Loucy (cell line): ENCODE data around the gene DPT.
"Not testable (repeated sequence)": the region's sequence is repeated elsewhere in the genome, so short reads cannot be mapped to it uniquely, and the experiment has no call there.

Experiments
- H2AFZ ChIP-seq: fragments of 200-600 bp; sonication (generic); 2 replicates; pipeline ENCODE4 v1.6.0; 2016; ENCODE audit warnings: antibody characterized with exemption, mild to moderate bottlenecking, low read length, moderate library complexity
- H3F3A ChIP-seq: fragments of 200-600 bp; 2 replicates; pipeline ENCODE4 v1.6.0; 2016; ENCODE audit warnings: antibody characterized with exemption, low read depth, mild to moderate bottlenecking
- H3K27me3 ChIP-seq: fragments of 200-600 bp; sonication (generic); 2 replicates; pipeline ENCODE4 v1.6.1; 2014; ENCODE audit warnings: low read length, mild to moderate bottlenecking; ENCODE audit not compliant: insufficient read depth, poor library complexity, severe bottlenecking
- H3K36me3 ChIP-seq: fragments of 200-600 bp; sonication (generic); 2 replicates; pipeline ENCODE4 v1.6.1; 2016; ENCODE audit warnings: low read length; ENCODE audit not compliant: insufficient read depth
- H3K4me1 ChIP-seq: fragments of 200-600 bp; sonication (generic); 2 replicates; pipeline ENCODE4 v1.5.1; 2014; ENCODE audit warnings: low read length, mild to moderate bottlenecking; ENCODE audit not compliant: insufficient read depth, poor library complexity, severe bottlenecking
- H3K4me2 ChIP-seq: fragments of 200-600 bp; sonication (generic); 2 replicates; pipeline ENCODE4 v1.6.0; 2014; ENCODE audit warnings: antibody characterized with exemption, low read length, low read depth, mild to moderate bottlenecking; ENCODE audit not compliant: poor library complexity, severe bottlenecking
- H3K4me3 ChIP-seq: fragments of 200-600 bp; sonication (generic); 2 replicates; pipeline ENCODE4 v1.5.1; 2014; ENCODE audit warnings: low read length, mild to moderate bottlenecking, mixed read lengths; ENCODE audit not compliant: poor library complexity, severe bottlenecking
- H3K79me2 ChIP-seq: fragments of 200-600 bp; sonication (generic); 2 replicates; pipeline ENCODE4 v1.6.1; 2014; ENCODE audit warnings: low read length; ENCODE audit not compliant: insufficient read depth
- H3K9ac ChIP-seq: fragments of 200-600 bp; sonication (generic); 2 replicates; pipeline ENCODE4 v1.6.0; 2014; ENCODE audit warnings: mild to moderate bottlenecking, low read depth, low read length, moderate library complexity; ENCODE audit not compliant: poor library complexity, severe bottlenecking
- H3K9me2 ChIP-seq: fragments of 200-600 bp; sonication (generic); replicated peaks from 2 replicates; pipeline ENCODE4 v1.6.1; 2016; ENCODE audit warnings: low read depth, low read length, mixed read lengths
- H3K9me3 ChIP-seq: fragments of 200-600 bp; sonication (generic); 2 replicates; pipeline ENCODE4 v1.6.1; 2014; ENCODE audit warnings: mild to moderate bottlenecking, antibody characterized with exemption, low read length, low read depth; ENCODE audit not compliant: insufficient read depth
- H4K20me1 ChIP-seq: fragments of 200-600 bp; sonication (generic); 2 replicates; pipeline ENCODE4 v1.6.0; 2014; ENCODE audit warnings: antibody characterized with exemption, low read length, mild to moderate bottlenecking; ENCODE audit not compliant: insufficient read depth, poor library complexity, severe bottlenecking
- CTCF ChIP-seq: fragments of 200-600 bp; sonication (generic); conservative IDR thresholded peaks from 2 replicates; pipeline ENCODE4 v1.5.1; 2014; ENCODE audit warnings: mild to moderate bottlenecking, antibody characterized with exemption, low read length
- EZH2phosphoT487 ChIP-seq: fragments of 200-600 bp; IDR thresholded peaks from 2 replicates; pipeline ENCODE4 v1.6.1; 2018; ENCODE audit warnings: antibody characterized with exemption, mild to moderate bottlenecking, moderate library complexity, borderline replicate concordance

Gene DPT

GRCh38 chr1:168772428-168773060 is 43.5 kb upstream of the DPT start:
- Histone ChIP-seq H2AFZ (no peak overlapping the region), H3K79me2 (no peaks in the 10 kb centered on the region), H3K27me3 (no peaks in the 10 kb centered on the region), H3K9me2 (no peaks in the 10 kb centered on the region), H3F3A (no peaks in the 10 kb centered on the region), H3K9ac (no peak overlapping the region), H3K9me3 (no peaks in the 10 kb centered on the region), H3K4me2 (no peak overlapping the region), H3K4me3 (no peak overlapping the region), H3K36me3 (no peaks in the 10 kb centered on the region), H3K4me1 (no peaks in the 10 kb centered on the region), H4K20me1 (no peaks in the 10 kb centered on the region)
- TF ChIP-seq CTCF (no peak), EZH2phosphoT487 (no peak)

DNA sequence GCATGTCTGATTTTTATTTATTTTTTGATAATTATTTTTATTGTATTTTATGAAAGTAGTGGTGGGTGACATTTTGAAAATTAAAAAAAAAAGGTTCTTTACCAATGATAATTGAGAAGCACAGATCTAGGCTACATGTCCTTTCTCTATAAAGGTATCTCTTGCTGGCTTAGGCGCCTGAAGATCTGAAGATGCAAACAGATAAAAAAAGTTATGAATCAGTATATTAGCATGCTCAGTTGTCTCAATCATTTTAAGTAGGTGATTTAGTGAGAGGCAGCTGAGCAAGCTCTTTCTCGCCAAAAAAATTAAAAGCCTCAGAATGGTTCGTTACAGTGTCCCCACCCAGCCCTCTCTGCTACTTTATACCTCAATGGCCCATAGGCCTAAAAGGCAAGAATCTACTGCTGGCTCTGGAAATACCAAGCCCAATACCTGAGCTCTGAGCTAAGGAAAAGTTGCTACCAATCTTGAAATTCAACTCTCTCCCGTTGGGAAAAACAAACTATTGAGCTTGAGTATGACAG is 42.2 kb upstream of the DPT start:
- TF ChIP-seq CTCF (no peak), EZH2phosphoT487 (no peak)
- no peak overlapping the region for H3K4me3 ChIP-seq
- H3K9me2 ChIP-seq, result no peaks in the 10 kb centered on the region
- H3K9me3 ChIP-seq, result no peaks in the 10 kb centered on the region
- no peaks in the 10 kb centered on the region for H4K20me1 ChIP-seq
- no peaks in the 10 kb centered on the region for H3K4me1 ChIP-seq
- no peak overlapping the region for H3K9ac ChIP-seq
- no peaks in the 10 kb centered on the region for H3K79me2 ChIP-seq
- H2AFZ ChIP-seq, result no peak overlapping the region
- H3K27me3 ChIP-seq, result no peaks in the 10 kb centered on the region
- H3F3A ChIP-seq, result no peaks in the 10 kb centered on the region
- H3K4me2 ChIP-seq, result no peak overlapping the region
- H3K36me3 ChIP-seq, result no peaks in the 10 kb centered on the region

DNA sequence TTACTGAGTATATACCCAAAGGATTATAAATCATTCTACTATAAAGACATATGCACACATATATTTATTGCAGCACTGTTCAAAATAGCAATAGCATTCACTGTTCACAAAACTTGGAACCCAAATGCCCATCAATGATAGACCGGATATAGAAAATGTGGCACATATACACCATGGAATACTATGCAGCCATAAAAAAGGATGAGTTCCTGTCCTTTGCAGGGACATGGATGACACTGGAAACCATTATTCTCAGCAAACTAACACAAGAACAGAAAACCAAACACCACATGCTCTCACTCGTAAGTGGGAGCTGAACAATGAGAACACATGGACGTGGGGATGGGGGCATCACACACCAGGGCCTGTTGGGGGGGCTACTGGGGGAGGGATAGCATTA is 40.9 kb upstream of the DPT start:
- not testable (repeated sequence) for H2AFZ ChIP-seq, H3K4me1 ChIP-seq, H4K20me1 ChIP-seq, H3K4me2 ChIP-seq, H3K9me3 ChIP-seq, H3K79me2 ChIP-seq, H3K9ac ChIP-seq, H3K27me3 ChIP-seq, H3K4me3 ChIP-seq, H3F3A ChIP-seq, H3K9me2 ChIP-seq, H3K36me3 ChIP-seq
